HG02610 (cell line): ENCODE results near the gene TMCC3.
A peak's percentile ranks its signal among the peaks of the same experiment; 100 is the strongest.
"Not testable (repeated sequence)": the region's sequence is repeated elsewhere in the genome, so short reads cannot be mapped to it uniquely, and the experiment has no call there.

ENCODE experiments used
- ATAC-seq: cut with Tn5 transposase; IDR thresholded peaks from one replicate; pipeline ENCODE4 v1.9.1; 2021; ENCODE audit warnings: mild to moderate bottlenecking, moderate library complexity; ENCODE audit not compliant: unreplicated experiment

TMCC3 gene

GRCh38 chr12:94604366-94604698 is 46.0 kb downstream of the TMCC3 start:
- no peak for ATAC-seq

DNA sequence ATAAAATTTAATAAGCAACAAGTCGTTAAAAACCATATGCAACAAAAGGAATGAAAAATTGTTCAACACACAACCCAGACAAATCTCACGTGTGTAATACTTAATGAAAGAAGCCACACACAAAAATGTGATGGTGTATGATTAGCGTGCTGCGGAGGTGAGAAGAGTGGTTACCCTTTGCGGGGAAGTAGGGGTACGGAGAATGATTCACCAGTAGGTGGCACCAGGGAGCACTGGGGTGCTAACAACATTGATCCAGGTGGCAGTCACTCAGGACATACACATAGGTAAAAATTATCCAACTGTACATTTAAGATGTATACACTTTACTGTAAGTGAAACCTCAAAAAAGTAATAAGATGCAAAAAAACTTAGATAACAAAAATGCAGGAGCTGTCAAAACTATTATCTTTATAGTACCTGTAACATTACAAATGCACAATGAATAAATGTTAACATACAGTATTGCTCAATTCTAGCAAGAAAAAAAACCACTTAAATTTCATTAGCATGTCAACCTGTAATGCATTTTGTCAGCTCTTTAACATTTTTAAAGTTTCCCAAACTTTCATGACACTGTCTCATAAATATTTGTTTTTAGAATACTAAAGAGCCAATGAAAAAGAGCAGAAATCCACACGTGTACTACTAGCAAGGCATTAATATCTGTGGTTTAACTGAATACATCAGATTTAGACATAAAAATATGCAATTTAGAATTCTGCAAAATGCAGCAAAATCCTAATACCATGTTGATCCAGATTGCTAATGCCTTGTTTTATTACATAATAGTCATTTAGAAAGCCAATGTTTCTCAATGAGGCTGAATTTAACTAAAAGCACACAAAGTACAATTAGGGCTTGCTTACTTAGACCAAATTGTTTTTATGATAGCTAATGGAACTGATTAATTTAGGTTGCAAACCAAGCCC is 46.7 kb downstream of the TMCC3 start:
- no peak for ATAC-seq

- peak; percentile 51 for ATAC-seq
These were observed 48.3 kb downstream of the TMCC3 start for GRCh38 chr12:94602024-94602423.

DNA sequence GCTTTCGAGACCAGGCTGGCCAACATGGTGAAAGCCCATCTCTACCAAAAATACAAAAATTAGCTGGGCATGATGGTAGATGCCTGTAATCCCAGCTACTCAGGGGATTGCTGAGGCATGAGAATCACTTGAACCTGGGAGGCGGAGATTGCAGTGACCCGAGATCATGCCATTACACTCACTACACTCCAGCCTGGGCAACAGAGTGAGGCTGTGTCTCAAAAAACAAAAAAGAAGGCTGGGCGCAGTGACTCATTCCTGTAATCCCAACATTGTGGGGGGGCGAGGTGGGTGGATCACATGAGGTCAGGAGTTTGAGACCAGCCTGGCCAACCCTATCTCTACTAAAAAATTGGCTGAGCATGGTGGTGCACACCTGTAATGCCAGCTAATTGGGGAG is 49.0 kb downstream of the TMCC3 start:
- not testable (repeated sequence) for ATAC-seq

DNA sequence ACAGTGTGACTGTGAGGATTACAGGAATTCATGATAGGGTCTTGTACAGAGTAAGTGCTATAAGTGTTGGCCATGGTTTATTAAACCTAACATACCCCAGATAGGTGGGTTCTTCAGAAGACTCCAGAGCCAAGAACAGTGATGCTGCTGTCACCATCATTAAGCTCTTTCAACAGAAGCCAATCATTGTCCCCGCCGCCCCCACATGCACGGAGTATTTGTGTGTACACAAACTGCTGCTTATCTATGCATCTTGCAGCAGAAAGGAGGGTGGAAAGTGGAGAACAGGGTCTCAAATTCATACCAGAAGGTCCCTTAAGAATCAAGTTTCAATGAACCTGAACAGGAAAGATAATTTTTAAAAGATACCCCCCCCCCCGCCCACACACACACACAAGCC is 51.2 kb downstream of the TMCC3 start:
- no peak for ATAC-seq

GRCh38 chr12:94597268-94597667 is 53.1 kb downstream of the TMCC3 start:
- no peak for ATAC-seq

DNA sequence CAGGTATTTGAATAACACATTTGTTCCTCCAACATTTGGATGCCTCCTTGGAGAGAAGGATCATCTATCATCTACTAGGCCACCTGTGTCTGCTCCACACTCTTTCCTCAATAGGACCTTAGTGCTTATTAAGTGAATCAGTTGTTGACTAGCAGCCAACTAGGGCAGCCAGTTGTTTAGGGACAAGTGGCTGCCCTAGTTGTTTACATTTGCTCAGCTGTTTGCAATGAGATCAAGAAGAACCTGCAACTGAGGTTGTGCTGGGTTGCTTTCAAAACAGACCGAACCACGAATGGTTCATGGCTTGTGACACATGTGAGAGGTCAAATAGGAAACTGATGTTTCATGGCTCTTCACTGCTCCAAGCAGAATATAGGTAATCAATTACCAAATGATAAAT is 53.8 kb downstream of the TMCC3 start:
- ATAC-seq, result no peak

GRCh38 chr12:94595152-94595551 is 55.2 kb downstream of the TMCC3 start:
- no peak for ATAC-seq

DNA sequence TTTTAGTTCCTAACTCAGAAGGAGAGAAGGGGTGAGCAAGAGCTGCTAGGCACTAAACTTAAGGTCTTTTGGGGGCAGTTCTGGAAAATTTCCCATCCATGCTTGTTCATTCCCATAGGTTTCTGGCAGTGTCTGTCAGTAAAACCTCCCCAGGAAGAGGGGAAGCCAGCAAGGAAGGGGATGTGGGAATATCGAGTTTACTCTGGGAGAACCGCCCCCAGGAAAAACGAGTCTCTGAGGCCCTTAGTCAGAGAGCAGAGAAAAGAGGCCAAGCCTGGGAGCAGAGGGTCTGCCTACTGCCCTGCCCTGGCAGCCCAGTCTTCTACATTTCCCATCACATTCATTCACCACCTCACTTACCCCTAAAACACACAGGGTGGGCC is 55.9 kb downstream of the TMCC3 start:
- ATAC-seq, result peak; percentile 14

GRCh38 chr12:94593822-94594442 is 56.4 kb downstream of the TMCC3 start:
- ATAC-seq, result peak; percentile 90

DNA sequence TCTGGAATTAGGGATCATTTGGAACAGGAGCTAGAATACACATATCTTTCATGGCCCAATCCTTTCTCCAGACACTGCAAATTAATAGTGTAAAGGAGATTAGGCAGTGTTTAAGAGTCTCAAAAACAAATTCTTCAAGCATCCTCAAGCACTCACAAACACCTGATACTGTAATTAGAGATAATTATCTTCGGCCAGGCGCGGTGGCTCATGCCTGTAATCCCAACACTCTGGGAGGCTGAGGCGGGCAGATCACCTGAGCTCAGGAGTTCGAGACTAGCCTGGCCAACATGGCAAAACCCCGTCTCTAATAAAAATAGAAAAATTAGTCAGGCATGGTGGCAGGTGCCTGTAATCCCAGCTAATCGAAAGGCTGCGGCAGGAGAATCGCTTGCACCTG is 57.6 kb downstream of the TMCC3 start:
- not testable (repeated sequence) for ATAC-seq

DNA sequence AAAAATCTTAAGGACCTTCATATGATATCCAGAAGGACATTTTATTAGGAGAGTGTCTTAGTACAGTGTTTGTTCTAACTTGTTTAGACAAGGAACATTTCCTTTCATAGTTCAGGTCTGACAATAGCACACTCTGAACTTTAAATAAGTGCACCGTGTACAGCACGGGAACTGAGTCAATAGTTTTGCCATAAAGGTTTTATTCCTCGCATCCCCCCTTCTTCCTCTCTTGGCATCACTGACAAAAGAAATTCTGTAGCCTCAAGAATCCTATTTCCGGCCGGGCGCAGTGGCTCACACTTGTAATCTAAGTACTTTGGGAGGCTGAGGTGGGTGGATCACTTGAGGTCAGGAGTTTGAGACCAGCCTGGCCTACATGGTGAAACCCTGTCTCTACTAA is 58.3 kb downstream of the TMCC3 start:
- ATAC-seq, result no peak

DNA sequence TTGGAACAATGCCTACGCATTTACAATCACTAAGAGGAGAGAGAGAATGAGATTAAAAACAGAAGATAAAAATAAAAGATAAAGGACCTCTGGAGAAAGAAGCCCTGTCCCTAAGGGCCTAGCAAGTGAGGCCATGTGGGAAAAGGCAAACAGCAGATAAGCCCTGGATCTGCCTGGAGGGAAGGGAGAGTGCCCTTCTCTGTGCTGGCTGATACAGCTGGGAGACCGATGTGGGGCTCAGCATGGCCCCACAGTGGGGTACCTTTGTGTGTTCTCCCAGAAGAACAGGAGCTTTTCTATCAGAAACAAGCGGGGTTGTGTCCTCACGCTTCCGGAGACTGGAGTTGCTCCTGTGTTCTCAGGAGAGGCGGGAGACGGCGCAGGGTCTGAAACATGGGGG is 59.9 kb downstream of the TMCC3 start:
- no peak for ATAC-seq

- ATAC-seq, result no peak
These were observed 60.8 kb downstream of the TMCC3 start for GRCh38 chr12:94589591-94590001.

GRCh38 chr12:94588346-94588745 is 62.0 kb downstream of the TMCC3 start:
- no peak for ATAC-seq

DNA sequence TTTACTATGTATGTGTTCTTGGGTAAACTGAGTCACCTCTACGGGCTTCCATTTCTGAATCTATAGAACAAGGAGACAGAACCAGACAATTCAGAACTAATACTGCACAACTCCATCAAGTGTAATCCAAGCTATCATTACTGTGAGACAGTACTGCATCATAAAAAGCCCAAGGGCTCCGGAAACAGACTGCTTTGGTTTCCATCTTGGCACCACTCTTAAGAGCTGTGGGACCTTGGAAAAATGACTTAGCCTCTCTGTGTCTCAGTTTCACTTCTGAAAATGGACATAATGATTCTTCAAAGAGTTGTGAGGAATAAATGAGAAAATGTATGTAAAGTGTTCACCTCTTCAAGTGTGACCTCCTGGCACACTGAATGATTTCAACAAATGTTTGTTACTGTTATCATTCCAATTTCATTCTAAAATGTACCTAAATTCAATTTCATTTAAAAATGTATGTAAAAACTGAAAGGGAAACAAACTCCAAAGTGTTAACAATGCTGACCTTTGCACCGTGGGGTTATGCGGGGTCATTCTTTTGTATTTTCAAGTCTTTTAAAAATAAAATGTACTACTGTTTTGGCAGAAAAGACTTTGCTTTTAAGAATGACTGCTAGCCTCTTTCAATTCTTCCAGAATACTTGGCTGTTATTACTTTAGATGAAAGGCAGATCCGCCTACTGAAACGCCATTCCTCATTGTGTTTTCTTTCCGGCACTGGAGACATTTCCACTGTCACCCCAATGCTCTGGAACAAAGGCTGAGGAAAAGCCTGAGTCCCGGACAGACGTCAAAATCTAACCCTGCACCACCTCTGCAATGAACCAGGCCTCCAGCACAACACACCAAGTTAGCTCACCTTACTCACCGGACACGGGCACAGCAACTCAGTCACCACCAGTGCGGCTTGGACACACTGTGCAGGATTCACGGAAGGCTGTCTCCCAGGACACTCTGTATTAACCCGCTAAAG is 62.8 kb downstream of the TMCC3 start:
- ATAC-seq, result no peak

- ATAC-seq, result no peak
These were observed 63.6 kb downstream of the TMCC3 start for GRCh38 chr12:94586589-94587259.

DNA sequence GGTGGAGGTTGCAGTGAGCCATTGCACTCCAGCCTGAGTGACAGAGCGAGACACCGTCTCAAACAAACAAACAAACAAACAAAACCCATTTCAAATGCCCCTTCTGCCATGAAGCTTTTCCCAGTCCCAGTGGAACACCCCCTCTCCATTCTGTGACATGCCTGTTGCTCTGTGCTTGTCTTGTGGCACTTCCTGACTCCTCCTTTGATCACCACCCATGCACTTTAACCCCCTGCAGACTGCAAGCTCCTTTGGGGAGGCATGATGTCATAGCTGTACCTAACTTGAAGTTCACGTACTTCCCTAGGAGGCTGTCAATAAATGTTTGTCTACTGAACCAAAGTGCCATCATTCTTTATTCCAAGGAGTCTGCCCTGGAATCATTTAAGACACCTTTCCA is 64.7 kb downstream of the TMCC3 start:
- ATAC-seq, result no peak

GRCh38 chr12:94584377-94584776 is 66.0 kb downstream of the TMCC3 start:
- ATAC-seq, result no peak

DNA sequence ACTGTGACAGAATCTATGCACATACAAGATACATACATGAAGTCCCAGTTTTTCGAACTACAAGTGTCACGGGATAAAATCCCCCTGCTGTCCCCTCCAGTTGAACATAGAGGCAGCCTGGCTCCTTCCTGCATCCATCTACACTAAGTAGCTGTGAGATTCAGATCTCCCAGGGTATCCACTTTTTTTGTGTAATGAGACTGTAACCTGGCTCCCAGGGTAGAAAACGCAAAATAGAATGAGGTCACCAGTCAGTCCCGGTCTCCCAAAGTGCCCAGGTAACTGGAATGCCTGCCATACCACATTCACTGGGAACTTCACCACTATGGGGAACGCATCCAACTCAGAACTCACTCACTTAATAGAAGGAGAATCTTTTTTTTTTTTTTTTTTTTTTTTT is 67.8 kb downstream of the TMCC3 start:
- no peak for ATAC-seq
